NB4 (cell line): ENCODE measurements around the gene FGF18.

Experiments used
- DNase-seq: peaks from one replicate; pipeline ENCODE4 v3.0.0; 2010; ENCODE audit warnings: low read depth
- H3K4me3 ChIP-seq: one replicate; pipeline ENCODE4 v1.5.1; 2011; ENCODE audit warnings: mild to moderate bottlenecking, low read depth, low read length, moderate library complexity
- MYC ChIP-seq: IDR thresholded peaks from 2 replicates; pipeline ENCODE4 v1.6.1; 2011; ENCODE audit warnings: low read depth, low read length
- POLR2A ChIP-seq: IDR thresholded peaks from 2 replicates; pipeline ENCODE4 v1.6.1; 2011; ENCODE audit warnings: mild to moderate bottlenecking; ENCODE audit not compliant: insufficient read length; ENCODE audit errors: extremely low read depth
- TF ChIP-seq, protein P1 (sequence below): IDR thresholded peaks from 2 replicates; pipeline ENCODE4 v1.6.1; 2011; ENCODE audit warnings: low read depth, low read length
- TF ChIP-seq, protein P2 (sequence below): IDR thresholded peaks from one replicate; pipeline ENCODE4 v1.5.1; 2012; ENCODE audit warnings: low read depth, low read length

Gene FGF18

DNA sequence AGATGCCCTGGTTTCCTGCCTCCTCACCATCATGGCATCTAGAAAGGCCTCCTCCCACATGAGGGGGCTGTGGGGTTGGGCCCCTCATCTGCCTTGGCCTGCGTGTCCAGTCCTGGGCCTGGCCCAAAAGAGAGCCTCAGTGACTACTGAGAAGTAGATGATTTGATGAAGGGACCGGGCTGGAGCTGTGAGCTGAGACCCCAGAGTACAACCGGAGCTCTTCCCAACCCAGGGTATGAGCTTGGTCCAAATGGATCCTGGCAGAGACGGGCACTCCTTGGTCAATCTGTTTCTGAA lies 62.9 kb downstream of the FGF18 start:
- TF ChIP-seq, protein P1, sequence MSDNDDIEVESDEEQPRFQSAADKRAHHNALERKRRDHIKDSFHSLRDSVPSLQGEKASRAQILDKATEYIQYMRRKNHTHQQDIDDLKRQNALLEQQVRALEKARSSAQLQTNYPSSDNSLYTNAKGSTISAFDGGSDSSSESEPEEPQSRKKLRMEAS: no peak
- TF ChIP-seq MYC (no peak), POLR2A (no peak)
- TF ChIP-seq, protein P2, sequence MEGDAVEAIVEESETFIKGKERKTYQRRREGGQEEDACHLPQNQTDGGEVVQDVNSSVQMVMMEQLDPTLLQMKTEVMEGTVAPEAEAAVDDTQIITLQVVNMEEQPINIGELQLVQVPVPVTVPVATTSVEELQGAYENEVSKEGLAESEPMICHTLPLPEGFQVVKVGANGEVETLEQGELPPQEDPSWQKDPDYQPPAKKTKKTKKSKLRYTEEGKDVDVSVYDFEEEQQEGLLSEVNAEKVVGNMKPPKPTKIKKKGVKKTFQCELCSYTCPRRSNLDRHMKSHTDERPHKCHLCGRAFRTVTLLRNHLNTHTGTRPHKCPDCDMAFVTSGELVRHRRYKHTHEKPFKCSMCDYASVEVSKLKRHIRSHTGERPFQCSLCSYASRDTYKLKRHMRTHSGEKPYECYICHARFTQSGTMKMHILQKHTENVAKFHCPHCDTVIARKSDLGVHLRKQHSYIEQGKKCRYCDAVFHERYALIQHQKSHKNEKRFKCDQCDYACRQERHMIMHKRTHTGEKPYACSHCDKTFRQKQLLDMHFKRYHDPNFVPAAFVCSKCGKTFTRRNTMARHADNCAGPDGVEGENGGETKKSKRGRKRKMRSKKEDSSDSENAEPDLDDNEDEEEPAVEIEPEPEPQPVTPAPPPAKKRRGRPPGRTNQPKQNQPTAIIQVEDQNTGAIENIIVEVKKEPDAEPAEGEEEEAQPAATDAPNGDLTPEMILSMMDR: no peak

DNA sequence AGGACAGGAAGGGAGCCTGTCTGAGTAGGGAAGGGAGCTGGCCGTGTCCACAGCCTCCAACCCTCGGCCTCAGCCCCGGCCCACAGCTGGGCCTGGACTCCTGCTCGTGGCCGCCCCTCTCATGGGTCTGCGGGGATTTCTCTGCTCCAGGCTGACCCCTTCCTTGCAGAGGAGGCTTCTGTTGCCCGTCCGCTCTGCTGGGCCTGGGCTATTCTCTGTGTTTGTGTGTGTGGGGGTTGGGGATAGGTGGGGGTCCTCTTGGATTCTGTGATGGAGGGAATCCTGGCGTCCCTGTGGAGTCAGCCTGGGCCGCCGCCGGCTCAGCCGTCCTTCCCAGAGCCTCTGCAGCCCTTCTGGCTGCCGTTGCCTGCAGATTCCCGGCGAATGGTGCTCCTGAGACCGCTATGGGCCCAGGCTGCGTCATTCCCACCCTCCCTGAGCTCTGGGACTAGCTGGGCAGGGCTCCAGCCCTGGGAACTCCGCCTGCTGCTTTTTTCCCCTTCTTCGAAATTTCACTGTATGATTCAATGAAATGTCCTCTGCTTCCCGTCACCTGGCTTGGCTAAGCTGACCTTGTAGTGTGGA lies 64.2 kb downstream of the FGF18 start:
- no peak for DNase-seq
- H3K4me3 ChIP-seq: no peak overlapping the region
- TF ChIP-seq, protein P1: no peak
- no peak for TF ChIP-seq MYC
- TF ChIP-seq, protein P2: no peak
- TF ChIP-seq POLR2A: no peak

More for the DNA sequence above, 62.9 kb downstream of the FGF18 start:
- H3K4me3 ChIP-seq: no peak overlapping the region
- DNase-seq: no peak

DNA sequence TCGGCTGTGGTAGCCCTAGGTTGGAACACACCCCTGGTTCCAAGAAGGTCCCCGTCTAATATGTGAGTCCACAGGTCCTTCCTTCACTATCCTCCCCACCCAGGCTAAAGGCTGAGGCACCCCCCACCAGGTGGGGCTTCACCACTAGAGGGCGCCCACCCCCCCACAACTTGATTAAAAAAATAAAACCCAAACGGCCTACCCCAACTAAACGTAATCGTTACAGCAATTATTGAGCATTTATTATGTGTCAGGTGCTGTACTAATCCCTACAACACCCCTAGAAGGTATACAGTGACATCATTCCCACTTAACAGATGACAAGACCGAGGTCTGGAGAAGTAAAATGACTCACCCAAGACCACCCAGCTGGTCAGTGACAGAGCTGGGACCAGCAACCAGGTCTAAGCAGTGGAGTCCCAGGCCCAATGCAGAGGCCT lies 65.0 kb downstream of the FGF18 start:
- DNase-seq: peak; percentile 42
- TF ChIP-seq, protein P1: no peak
- TF ChIP-seq, protein P2: peak; percentile 71
- no peak for TF ChIP-seq POLR2A
- no peak overlapping the region for H3K4me3 ChIP-seq

DNA sequence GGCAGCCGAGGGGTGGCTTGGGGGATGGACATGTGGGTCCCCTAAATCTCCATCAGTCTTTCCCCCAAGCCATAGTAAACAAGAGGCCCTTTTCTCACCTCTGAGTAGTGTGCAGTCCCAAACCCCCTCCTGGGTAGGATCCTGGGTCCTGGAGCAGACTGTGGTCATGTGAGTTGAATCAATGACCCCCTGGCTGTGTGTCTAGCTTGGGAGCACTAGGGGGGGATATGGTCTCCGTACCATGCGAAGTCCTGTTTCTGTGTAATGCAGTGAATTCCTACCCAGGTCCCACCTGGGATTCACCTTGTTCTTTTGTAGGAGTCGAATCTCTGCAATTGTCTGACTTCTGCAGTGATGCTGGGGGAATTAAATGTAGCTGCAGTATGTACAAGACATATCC lies 66.2 kb downstream of the FGF18 start:
- no peak overlapping the region for H3K4me3 ChIP-seq
- TF ChIP-seq, protein P1: no peak
- TF ChIP-seq, protein P2: no peak
- TF ChIP-seq MYC (no peak), POLR2A (no peak)
- DNase-seq: no peak

DNA sequence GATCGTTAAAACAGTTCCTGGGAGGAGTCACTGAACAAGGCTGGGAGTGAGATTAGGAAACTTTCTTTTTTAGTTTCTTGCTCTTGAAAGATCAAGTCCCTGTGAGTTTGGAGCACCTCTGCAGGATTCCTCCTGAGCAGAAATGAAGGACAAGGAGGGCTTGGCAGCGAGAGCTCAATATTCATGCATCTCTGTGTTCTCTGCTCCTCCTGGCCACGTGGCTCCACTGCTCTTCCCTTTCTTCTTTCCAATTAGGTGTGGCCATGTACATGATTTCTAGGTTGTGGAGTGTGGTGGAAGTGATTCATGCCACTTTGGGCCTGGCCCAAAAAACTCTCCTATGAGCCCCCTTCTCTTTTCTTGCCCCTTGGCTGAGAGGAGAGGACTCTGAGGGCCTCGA lies 67.2 kb downstream of the FGF18 start:
- H3K4me3 ChIP-seq: no peak overlapping the region
- no peak for DNase-seq
- TF ChIP-seq POLR2A (no peak), MYC (no peak)
- TF ChIP-seq, protein P2: no peak
- TF ChIP-seq, protein P1: no peak
